ENCODE measurements around the gene ICA1L. TPM values are rescaled to one million over a fixed set of nuclear protein-coding genes. Genes with fewer than 3 reads are reported as not detected.
"Not testable (repeated sequence)": the region's sequence is repeated elsewhere in the genome, so short reads cannot be mapped to it uniquely, and the experiment has no call there.

Gene ICA1L
- total RNA-seq, 1 donor from 2014 or later: 5.3 TPM

- DNase-seq (ENCODE audit: low spot score): no peak
These were observed 23.7 kb downstream of the ICA1L start for GRCh38 chr2:202847693-202848524.

- no peak for DNase-seq (ENCODE audit: low spot score)
These were observed 26.9 kb downstream of the ICA1L start for GRCh38 chr2:202844656-202845055.

GRCh38 chr2:202842690-202843089, 28.9 kb downstream of the ICA1L start:
- no peak for DNase-seq (ENCODE audit: low spot score)

GRCh38 chr2:202841090-202841867, 30.3 kb downstream of the ICA1L start:
- DNase-seq (ENCODE audit: low spot score): no peak

GRCh38 chr2:202831242-202832220, 40.0 kb downstream of the ICA1L start:
- DNase-seq (ENCODE audit: low spot score): no peak

- DNase-seq (ENCODE audit: low spot score): no peak
These were observed 46.7 kb downstream of the ICA1L start for GRCh38 chr2:202824901-202825300.

GRCh38 chr2:202822411-202822810, 49.2 kb downstream of the ICA1L start:
- no peak for DNase-seq (ENCODE audit: low spot score)

- DNase-seq (ENCODE audit: low spot score): no peak
These were observed 50.1 kb downstream of the ICA1L start for GRCh38 chr2:202821206-202822160.

GRCh38 chr2:202818321-202818720, 53.2 kb downstream of the ICA1L start:
- no peak for DNase-seq (ENCODE audit: low spot score)

GRCh38 chr2:202817771-202818170, 53.8 kb downstream of the ICA1L start:
- DNase-seq (ENCODE audit: low spot score): no peak

- no peak for DNase-seq (ENCODE audit: low spot score)
These were observed 55.8 kb downstream of the ICA1L start for GRCh38 chr2:202815548-202816360.

- DNase-seq (ENCODE audit: low spot score): no peak
These were observed 57.3 kb downstream of the ICA1L start for GRCh38 chr2:202814226-202814625.

- no peak for DNase-seq (ENCODE audit: low spot score)
These were observed 58.2 kb downstream of the ICA1L start for GRCh38 chr2:202813387-202813786.

- no peak for DNase-seq (ENCODE audit: low spot score)
These were observed 62.8 kb downstream of the ICA1L start for GRCh38 chr2:202808754-202809153.

GRCh38 chr2:202807431-202808138, 64.0 kb downstream of the ICA1L start:
- not testable (repeated sequence) for DNase-seq (ENCODE audit: low spot score)

- DNase-seq (ENCODE audit: low spot score): not testable (repeated sequence)
These were observed 65.7 kb downstream of the ICA1L start for GRCh38 chr2:202805911-202806310.

GRCh38 chr2:202797944-202798343, 73.6 kb downstream of the ICA1L start:
- no peak for DNase-seq (ENCODE audit: low spot score)

GRCh38 chr2:202790676-202791075, 80.9 kb downstream of the ICA1L start:
- no peak for DNase-seq (ENCODE audit: low spot score)

Measured in mesenteric fat pad (tissue), 1 donor.